HG03575 (cell line): ENCODE results near the gene TCP11.

Experiments used
- ATAC-seq: cut with Tn5 transposase; IDR thresholded peaks from one replicate; pipeline ENCODE4 v1.9.1; 2021; ENCODE audit not compliant: unreplicated experiment, insufficient number of reproducible peaks, low FRiP score; ENCODE audit errors: extremely low read depth

Gene TCP11

DNA sequence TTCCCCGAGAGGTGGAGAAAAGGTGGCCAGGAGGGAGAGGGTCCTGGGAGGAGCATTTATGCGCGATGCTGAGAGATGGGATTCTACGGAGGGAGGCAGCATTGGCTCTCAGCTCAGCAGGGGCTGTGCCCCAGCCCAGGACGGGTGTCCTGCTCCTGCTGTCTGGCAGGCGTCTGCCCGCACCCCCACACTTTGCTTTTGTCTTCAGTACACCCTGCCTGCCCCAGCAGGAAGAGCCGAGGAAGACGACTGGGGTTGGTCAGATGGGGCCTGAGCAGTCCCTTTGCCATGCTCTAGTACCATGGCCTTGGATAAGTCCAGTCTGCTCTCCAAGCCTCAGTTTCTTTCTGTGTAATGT lies 68.5 kb downstream of the TCP11 start:
- ATAC-seq, result no peak

DNA sequence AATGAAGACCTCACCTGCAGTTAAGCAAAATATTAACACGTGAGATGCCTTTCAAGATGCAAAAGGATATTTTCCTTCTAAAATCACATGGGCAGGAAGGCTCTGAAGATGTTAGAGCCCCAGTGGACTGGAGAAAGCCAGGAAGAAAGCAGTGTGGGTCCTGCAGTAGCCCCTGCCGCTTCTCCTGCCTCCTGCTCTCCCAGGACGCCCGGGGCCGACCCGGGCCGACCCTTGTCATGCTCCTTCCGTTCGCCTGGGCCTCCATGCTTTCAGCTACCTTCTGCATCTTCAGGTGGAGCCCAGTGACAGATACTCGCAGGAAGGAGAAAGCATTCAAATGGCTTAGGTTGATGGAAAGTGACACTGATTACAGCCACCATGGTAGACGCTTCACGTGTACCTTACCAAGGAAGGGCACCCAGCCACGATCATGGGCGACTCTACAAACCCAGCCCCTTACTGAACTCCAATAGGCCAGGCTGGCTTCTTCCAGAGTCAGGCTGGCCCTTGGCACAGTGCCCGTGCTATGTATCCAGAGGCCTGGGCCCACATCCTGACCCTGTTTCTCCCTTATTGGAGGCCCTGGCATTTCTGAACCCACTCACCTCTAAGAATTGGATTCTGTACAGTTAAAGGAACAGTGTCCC lies 69.0 kb downstream of the TCP11 start:
- ATAC-seq, result no peak

DNA sequence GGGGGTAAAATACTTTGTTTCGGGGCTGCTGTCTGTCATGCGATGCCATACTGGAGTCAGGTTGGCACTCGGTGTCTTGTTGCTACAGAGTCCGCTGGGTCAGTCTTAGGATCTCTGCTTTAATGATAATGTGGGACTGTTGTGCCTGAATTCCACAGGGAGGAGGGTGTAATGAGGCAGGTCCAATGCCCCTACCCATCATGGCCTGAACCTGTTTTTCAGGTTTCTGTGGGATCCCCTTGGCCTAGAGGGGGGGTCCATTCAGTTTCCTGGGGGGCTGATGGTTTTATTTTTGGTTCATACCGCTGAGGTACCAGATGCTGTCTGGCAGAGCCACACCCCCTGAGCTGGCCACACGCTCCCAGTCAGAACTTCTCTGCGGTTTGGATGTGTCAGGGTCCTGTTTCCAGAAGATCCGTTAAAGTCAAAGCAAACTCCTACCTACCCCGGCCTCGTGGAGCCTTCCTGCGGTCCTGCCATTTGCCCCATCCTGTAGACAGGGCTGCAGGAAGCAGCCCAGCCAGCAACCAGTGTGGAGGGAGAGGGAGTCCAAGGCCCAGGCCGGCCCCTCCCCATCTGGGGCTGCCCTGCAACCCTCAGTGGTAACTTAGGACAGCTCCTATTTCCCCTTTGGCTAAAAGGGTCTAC lies 69.7 kb downstream of the TCP11 start:
- ATAC-seq, result no peak

DNA sequence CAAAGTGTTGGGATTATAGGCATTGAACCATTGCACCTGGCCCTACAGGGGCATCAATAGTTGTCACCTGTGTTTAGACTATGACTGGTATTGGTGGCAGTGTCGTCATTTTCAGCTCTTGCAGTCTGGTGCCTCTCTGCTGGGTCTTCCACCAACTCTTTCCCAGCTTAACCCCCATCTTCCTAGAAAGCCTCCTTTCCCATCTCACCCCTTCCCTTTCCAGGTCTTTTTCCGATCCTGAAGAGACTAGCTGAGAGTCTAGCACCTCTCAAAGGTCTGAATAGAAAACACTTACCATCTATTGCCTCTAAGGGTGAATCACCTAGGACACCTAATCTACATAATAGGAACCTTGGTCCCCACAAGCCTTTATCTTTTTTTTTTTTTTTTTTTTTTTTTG lies 71.0 kb downstream of the TCP11 start:
- no peak for ATAC-seq

DNA sequence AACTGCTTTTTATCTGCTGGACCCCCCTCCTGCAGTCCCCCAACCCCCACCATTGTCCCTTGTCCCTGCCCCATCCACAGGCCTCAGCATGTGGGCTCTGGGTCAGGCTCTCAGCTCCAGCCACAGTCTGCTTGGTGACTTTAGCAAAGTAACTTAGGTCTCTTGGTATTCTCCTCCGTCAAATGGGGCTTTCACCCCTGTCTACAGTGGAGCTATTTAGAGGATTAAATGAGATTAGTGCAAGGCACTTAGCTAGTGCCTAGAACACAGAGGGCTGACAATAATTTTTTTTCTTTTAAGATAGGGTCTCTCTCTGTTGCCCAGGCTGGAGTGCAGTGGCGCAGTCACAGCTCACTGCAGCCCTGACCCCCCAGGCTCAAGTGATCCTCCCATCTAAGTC lies 71.9 kb downstream of the TCP11 start:
- ATAC-seq, result no peak

DNA sequence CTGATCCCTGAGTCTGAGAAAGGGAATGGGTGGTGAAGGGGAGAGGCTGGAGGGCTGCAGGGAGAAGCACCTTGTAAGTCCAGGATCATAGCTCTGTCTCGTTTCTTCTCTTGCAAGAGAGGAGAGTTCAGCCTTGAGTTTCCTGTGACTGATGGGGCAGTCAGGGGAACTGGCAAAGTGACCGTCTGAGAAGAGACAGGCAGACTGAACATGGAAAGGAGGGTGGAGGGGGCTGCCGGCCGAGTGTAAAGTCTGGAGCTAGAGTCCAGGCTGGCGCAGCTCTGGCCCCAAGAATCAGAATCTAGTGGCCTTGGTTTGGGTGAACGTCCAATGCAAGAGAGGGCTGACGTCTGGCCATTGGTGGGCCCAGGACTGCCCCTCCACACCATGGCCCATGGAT lies 72.5 kb downstream of the TCP11 start:
- ATAC-seq, result no peak

DNA sequence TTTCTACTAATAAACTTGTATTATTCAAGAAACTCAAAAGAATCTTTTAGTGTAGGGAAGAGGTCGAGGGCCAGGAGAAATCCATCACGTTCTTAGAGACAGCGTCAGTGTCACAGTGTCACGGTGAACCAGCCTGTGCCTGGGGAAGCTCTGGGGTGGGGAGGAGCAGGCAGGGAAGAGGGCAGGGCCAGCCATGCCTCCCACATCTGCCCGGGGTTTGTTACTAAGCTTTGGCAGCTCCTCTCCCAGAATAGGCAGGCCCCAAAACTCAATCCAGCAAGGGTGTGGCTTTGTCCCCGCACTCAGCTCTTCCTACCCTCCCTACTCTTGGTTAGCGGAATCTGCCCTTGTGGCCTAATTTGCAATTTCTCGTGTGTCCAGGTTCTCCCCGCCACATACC lies 72.9 kb downstream of the TCP11 start:
- no peak for ATAC-seq
